Measurements from ENCODE around the gene CITED4. TPM values are rescaled to one million over a fixed set of nuclear protein-coding genes. Genes with fewer than 3 reads are reported as not detected.

Gene CITED4
- total RNA-seq, 2 donors from 2014 or later = 53.5 to 55.9 TPM

DNA sequence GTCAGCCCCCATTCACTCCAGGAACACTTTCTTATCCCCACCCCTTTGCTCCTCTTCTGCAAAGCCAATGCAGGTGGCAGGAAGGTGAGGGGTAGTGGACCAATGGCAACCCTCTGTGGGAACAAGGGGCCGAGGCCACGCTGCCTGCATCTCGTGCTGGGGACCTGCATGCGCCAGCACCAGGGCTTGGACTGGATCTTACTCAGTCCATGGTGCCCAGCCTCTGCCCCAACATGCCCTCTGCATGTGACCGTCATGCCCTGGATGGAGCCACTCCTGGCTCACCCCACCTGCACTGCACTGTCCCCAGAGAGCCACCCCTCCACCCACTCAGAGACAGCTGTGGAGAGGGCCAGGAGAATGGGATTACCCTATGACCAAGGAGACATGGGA is 22.2 kb downstream of the CITED4 start:
- Histone ChIP-seq H3K27me3 (replicated peaks; ENCODE audit: insufficient read depth) (no peaks in the 10 kb centered on the region), H3K9me3 (no peaks in the 10 kb centered on the region), H3K36me3 (peaks cover 6% of the 10 kb centered on the region), H3K4me1 (ENCODE audit: control insufficient read depth in 1 of 2, low read depth in 2 of 2) (peaks cover 0 to 4% of the 10 kb centered on the region in 2 donors), H3K27ac (no peak overlapping the region), H3K4me3 (no peak overlapping the region)
- DNase-seq (ENCODE audit: low spot score) (no peak), ATAC-seq (ENCODE audit: insufficient number of reproducible peaks, low FRiP score, low read depth) (no peak)
- TF ChIP-seq, protein P1, sequence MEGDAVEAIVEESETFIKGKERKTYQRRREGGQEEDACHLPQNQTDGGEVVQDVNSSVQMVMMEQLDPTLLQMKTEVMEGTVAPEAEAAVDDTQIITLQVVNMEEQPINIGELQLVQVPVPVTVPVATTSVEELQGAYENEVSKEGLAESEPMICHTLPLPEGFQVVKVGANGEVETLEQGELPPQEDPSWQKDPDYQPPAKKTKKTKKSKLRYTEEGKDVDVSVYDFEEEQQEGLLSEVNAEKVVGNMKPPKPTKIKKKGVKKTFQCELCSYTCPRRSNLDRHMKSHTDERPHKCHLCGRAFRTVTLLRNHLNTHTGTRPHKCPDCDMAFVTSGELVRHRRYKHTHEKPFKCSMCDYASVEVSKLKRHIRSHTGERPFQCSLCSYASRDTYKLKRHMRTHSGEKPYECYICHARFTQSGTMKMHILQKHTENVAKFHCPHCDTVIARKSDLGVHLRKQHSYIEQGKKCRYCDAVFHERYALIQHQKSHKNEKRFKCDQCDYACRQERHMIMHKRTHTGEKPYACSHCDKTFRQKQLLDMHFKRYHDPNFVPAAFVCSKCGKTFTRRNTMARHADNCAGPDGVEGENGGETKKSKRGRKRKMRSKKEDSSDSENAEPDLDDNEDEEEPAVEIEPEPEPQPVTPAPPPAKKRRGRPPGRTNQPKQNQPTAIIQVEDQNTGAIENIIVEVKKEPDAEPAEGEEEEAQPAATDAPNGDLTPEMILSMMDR (IDR thresholded peaks at IDR 0.05) = no peak

DNA sequence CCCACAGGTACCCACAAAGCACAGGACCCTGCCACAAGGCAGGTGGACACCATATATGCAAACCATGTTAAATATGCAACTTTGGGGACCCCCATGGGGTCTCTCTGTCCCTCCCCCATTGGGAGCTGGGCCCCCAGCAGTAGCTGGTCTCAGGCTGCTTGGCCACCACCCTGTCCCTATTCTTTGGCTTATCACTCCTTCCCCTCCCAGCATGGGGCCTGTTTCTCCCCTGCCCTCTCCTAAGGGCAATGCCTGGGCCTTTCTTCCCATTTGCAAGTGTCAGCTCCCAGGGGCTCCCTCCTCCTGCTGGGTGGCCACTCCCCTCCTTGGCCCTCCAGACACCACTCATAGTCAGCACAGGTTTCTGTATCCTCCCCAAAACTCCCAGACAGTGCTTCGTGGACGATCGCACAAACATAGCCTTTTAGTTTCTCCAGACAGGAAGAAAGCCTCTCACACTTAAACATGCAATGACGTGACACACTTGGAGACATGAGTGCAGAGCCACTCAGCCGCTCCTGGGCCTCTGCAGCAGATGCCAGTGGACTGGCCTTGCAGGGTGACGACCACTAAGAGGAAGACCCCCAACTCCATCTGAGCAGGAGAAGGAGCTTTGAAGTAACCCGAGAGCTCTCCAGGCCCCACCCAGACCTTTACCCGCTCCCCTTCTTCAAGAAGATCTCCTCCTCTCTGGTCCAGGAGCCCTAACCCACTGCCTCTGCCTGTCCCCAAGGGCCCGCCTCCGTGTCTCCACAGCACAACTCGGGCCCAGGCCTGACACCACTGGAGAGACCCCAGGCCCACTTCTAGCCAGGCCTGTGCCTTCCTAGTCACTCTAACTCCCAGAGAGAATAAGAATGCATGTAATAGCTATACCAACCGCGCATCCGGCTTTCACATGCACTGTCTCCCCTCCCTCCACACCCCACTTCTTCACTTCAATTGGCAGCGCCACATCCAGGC is 22.9 kb downstream of the CITED4 start:
- Histone ChIP-seq H3K36me3 (peaks cover 10% of the 10 kb centered on the region), H3K27ac (no peak overlapping the region), H3K4me3 (no peak overlapping the region), H3K4me1 (ENCODE audit: control insufficient read depth in 1 of 2, low read depth in 2 of 2) (no peaks in the 10 kb centered on the region), H3K9me3 (no peaks in the 10 kb centered on the region), H3K27me3 (replicated peaks; ENCODE audit: insufficient read depth) (no peaks in the 10 kb centered on the region)
- DNase-seq (ENCODE audit: low spot score) = no peak
- ATAC-seq (ENCODE audit: insufficient number of reproducible peaks, low FRiP score, low read depth) = no peak
- TF ChIP-seq, protein P1 (IDR thresholded peaks at IDR 0.05) = no peak

GRCh38 chr1:40838045-40838979 is 23.9 kb downstream of the CITED4 start:
- H3K27ac ChIP-seq = no peak overlapping the region
- DNase-seq (ENCODE audit: low spot score) (no peak), ATAC-seq (ENCODE audit: insufficient number of reproducible peaks, low FRiP score, low read depth) (no peak)
- TF ChIP-seq, protein P1 (IDR thresholded peaks at IDR 0.05) = no peak
- no peaks in the 10 kb centered on the region for H3K4me1 ChIP-seq (ENCODE audit: control insufficient read depth in 1 of 2, low read depth in 2 of 2)
- H3K4me3 ChIP-seq = no peak overlapping the region
- peaks cover 18% of the 10 kb centered on the region for H3K36me3 ChIP-seq
- H3K27me3 ChIP-seq (replicated peaks; ENCODE audit: insufficient read depth) = no peaks in the 10 kb centered on the region
- no peaks in the 10 kb centered on the region for H3K9me3 ChIP-seq

- no peak for DNase-seq (ENCODE audit: low spot score)
- no peaks in the 10 kb centered on the region for H3K4me1 ChIP-seq (ENCODE audit: control insufficient read depth in 1 of 2, low read depth in 2 of 2)
- no peaks in the 10 kb centered on the region for H3K9me3 ChIP-seq
- H3K27ac ChIP-seq = no peak overlapping the region
- no peak overlapping the region for H3K4me3 ChIP-seq
- ATAC-seq (ENCODE audit: insufficient number of reproducible peaks, low FRiP score, low read depth) = no peak
- H3K36me3 ChIP-seq = peaks cover 18% of the 10 kb centered on the region
- TF ChIP-seq, protein P1 (IDR thresholded peaks at IDR 0.05) = no peak
- no peaks in the 10 kb centered on the region for H3K27me3 ChIP-seq (replicated peaks; ENCODE audit: insufficient read depth)
Measured at GRCh38 chr1:40837601-40838000, 24.6 kb downstream of the CITED4 start.

- no peak for DNase-seq (ENCODE audit: low spot score)
- no peak for ATAC-seq (ENCODE audit: insufficient number of reproducible peaks, low FRiP score, low read depth)
- no peak overlapping the region for H3K4me3 ChIP-seq
- H3K27me3 ChIP-seq (replicated peaks; ENCODE audit: insufficient read depth) = no peaks in the 10 kb centered on the region
- no peak overlapping the region for H3K27ac ChIP-seq
- TF ChIP-seq, protein P1 (IDR thresholded peaks at IDR 0.05) = no peak
- no peaks in the 10 kb centered on the region for H3K9me3 ChIP-seq
- H3K4me1 ChIP-seq (ENCODE audit: control insufficient read depth in 1 of 2, low read depth in 2 of 2) = no peaks in the 10 kb centered on the region
- H3K36me3 ChIP-seq = peaks cover 18% of the 10 kb centered on the region
Measured at GRCh38 chr1:40836283-40836682, 25.9 kb downstream of the CITED4 start.

Measured in thoracic aorta (tissue), 2 donors.